Measurements from ENCODE around the gene MAP4K2.
A peak's percentile ranks its signal among the peaks of the same experiment; 100 is the strongest.

MAP4K2 gene

DNA sequence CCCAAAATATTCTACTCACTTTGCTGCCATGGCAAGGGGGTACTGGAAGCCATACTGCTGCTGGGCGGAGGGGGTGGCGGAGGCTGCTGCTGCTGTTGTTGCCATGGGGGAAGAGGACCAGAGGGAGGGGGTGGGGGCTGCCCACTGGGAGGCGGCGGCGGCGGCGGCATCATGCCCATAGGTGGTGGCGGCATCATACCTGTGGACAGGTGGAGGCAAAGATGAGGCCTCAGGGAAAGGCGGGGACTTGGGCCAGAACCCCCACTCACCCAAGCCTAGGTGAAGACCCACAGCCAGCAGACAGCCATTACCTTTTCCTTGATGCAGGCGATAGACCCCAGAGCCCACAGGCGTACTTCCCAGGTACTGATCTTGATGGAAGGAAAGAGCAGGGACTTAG, 36.1 kb downstream of the MAP4K2 start:
- DNase-seq, result no peak

DNA sequence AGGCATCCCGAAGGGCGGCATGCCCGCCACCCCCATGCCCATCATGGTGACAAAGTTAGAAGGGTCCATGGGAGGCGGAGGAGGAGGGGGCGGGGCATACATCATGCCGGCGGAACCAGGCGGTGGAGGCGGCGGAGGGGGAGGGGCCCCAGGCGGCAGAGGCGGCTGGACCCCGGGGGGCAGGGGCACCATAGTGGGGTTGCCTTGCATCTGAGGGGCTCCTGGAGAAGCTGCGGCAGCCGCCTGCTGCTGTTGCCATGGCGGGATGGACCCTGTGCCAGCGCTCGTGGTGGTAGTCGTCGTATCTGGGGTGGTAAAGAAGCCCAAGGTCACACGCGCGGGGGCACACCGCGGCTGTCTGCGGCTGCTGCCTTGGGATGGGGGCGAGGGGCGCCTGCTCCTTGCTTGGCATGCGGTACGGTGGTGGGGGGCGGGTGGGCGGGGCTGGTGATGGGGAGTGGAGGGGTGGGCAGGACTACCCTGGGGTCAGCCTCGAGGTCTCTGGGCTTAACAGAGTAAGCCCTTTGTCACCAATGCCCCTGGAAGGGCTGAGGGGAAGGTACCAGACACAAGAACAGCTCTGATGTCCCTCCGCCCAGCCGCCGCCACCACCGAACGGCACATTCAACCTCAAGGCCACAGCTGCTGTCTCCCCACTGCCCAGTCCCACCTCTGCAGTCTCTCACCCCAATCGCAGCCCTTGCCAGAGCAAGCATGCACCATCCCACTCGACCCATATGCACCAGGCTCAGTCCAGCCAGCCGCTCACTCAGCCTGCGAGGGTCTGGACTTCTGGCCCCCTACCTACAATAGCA, 37.0 kb downstream of the MAP4K2 start:
- DNase-seq, result no peak

DNA sequence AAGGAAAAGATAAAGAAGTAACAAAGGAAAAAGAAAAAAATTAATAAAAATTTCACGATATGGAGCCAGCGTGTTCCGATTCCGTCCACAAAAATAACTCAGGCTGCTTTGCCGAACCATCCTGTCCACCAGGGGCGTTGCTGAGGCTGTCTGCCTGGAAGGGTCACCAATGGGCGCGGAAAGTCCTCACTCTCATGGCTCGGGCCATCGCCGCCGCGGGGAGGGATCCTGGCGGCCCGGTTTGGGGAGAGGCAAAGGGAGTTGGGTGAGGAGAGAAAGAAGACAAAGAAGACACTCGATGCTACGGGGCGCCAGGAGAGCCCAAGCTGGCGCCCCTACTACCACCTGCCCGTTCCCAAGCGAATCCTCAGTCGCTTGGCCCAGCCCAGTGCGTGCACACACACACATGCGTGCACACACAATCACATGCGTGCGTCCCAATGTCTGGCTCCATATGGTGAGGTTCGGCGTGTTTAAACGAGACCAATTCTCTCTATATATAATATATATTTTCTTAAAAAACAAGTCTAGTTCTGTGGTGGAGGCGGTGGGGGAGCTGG, 37.6 kb downstream of the MAP4K2 start:
- no peak for DNase-seq

DNA sequence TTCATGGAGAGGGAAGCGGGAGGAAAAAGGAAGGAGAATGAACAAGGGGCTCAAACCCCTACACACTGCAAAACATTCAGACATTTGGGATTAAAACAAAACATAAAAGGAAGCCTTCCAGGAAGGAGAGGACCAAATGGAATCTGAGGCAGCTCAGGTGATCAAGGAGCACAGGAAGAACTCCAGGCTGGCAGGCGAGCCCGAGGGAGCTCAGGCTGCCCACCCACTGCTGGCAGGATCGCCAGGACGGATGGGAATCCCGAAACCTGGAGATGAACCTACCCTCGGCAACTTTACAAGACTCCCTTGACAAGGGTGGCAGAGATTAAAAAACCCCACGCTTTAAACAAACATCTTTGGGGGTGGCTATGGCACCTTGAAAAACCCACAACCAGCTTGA, 38.3 kb downstream of the MAP4K2 start:
- DNase-seq, result no peak

DNA sequence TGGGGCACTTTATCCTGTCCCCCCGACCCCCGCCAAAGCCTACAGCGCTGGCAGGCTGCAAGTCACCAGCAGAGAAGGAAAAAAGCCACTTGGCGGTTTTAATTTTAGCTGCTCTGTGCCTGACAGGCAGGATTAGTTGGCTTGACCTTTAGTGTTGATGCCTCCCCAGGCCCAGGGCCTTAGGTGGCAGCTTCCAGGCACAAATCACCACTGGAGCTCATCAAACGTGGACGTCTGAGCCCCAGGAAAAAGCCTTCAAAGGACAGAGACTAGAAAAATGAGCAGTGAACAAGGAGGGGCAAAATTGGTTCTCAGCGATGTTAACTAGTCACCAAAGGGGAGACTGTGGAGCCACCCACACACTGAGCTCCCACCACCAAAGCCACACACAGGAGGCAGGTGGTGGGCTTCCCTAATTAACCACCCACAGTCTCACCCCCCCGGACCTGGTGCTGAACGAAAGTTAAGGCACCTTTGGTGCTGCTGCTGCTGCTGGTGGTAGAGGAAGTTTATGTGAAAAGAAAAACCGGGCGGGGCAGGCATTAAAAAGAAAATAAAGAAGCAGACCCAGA, 38.9 kb downstream of the MAP4K2 start:
- peak; percentile 69 for DNase-seq

DNA sequence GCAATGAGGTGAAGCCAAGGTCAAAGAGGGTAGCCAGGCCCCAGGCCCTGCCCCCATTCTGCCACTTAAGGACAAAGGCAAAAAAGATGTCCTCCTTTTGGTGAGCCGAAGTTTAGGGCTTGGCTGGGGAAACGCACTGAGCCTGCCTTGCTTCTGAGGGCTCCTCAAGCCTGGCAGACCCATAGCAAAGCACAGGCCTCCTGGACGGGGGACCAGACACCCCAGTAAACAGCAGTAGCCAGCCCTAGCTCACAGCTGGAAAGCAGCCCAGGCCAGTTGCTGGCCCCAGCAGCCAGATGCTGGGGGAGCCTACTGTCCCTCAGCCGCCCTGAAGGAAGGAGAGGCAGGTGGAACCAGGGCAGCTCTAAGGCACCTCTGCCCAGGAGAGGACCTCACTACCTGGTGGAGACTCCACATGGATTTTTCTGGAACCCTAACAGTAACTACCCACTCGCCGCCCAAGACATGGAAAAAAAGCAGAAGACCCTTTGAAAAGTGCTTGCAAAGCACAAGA, 39.4 kb downstream of the MAP4K2 start:
- DNase-seq, result no peak

DNA sequence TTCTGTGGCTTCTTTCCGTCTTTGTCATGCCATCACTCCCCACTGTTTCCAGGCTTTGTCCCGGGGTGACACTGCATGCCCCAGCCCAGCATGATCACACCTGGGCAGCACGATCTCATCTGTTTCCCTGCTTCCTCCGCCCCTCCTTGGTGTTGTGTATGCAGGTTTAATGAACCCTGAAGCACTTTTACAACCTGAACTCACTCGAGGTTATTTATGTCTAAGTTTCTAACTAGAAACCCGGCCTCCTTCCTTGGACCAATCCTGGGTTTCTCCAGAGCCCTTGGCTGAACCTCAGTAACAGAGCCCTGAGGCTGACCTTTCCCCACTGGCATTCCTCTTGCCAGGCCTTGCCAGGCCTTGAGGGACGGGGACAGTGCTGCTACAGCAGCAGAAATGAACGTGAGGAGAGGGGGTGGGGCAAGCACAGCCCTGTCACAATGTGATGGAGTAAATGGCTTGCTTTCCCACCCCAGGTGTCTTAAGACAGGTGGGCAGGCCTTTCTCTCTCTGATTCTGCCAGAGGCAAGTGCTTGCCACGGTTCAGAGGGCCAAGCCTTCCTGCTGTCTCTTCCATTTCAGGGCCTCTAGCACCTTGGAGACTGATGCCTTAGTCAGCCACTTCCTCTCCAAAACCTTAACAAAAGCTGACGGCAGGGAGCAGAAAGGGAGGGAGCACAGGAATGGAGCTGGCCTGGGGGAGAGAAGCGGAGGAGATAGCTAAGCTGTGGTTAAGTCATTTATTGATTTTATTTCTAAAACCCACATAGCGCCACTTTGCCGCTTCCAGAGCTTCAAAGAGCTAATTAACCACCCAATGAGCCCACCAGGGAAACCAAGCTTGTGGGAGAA, 40.1 kb downstream of the MAP4K2 start:
- no peak for DNase-seq

DNA sequence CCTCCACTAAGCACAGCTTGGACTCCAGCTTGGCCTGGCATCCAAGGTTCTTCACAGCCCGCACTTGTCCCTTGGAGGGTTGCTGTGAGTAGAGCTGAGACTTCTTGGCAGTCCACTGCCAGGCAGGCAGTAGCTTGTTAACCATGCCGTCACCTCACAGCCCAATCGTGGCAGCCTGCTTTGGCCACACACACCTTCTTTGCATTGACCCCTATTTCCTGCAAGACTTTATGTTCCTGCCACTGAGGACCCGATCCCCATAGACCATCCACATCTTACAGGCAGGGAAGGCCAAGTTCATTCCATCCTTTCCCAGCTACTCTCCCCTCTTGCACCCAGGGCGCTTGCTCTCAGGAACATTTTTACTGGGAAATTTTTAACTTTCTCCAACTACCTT, 40.7 kb downstream of the MAP4K2 start:
- no peak for DNase-seq

DNA sequence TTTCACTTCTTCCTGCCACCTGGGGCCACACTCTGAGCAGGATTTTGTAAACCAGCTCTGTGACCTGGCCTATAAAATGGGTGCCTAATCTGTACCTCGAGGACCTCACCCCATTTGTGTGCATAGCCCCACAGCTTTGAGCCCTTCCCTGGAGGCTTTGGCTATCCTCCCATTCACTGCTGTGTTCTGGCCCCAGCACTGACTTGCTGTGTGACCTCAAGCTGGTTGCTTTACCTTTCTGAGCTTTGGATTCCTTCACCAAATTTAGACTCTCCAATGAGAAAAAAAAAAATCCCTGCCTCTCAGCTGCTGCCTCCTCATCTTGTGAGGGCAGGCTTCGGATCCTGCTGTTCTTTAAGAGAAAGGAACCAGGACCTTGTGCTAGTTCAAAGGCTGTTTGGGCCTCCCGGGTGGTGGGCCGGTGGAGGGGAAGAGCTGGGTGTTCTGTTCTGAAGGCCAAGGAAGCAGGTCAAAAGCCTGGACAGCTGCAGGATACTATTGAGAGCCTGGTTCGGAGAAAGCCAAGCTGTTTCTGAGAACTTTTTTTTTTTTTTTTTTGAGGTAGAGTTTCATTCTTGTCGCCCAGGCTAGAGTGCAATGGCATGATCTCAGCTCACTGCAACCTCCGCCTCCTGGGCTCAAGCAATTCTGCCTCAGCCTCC, 42.1 kb downstream of the MAP4K2 start:
- no peak for DNase-seq

DNA sequence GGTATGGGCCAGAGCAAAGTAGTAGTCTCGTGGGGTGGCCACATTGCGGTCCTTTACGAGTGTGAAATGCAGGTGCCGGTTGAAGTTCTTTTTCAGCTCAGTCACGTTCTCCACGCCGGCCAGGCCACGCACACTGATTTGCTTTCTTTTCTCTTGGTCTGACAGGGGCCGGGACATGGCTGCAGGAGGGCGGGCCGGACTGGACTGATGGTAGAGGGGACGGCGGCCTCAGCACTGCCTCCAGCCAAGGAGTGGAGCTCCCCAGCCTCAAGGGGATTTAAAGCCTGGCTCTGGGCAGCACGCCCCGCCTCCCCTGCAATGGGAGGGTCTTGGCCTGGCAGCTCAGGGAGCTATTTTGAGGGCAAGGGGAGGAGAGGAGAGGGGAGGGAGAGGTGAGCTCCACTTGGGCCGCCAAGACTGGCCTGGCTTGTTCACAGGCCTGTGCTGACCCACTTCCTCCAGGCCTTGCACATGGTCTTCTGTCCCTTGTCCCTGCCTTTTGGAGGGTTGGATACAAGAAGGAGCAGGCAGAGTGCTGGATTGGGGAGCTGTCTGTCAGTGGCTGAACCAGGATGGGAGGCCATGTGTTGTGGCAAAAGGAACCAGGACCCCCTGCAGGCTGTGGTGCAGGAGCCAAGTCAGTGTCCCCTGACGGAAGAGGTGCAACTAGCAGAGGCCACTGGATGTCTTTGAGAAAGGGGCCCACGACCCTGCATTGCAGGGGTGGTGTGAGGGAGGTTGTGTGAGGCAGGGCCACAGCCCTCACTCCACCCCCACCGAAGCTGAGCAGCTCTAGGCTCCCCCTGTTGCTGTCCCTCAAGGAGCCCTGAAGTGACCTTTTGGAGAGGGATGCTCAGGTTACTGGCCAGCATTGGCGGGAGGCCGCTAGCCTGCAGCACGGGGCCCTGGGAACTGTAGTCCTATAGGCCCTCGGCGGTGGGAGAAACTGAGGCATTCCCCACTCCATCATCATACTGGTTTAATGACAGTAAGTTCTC, 43.0 kb downstream of the MAP4K2 start, which contains the start of gene PYGM:
TSS of gene PYGM (minus strand) at position 253 of the 998 bp plus-strand sequence. CDS start at position 177, 76 bp downstream.
- DNase-seq, result no peak

DNA sequence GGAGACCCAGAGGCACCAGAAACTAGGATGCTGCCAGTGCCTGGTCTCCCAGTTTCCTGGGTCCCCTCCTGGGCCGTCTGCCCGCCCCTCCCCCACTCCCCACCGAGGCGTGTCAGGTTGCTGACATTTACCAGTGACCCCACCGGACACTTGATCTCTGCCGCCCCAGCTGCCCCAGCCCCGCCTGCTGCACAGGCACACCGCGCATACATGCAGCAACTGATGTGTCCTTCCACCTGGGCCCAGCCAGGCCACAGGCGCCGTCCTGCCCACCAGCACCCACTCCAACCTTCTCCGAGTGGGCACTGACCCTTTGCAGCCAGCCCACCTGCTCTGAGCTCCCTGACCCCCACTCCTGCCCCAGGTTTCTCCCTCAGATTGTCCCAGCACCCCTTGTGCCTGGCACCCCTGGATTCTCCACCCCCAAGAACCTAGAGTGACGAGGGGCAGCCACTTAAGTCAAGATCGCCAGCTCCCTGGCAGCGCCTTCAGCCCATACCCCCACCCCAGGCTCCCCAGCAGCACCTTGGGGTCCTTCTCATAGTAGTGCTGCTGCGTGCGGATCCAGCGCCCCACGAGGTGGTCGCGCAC, 43.8 kb downstream of the MAP4K2 start:
- DNase-seq, result no peak

DNA sequence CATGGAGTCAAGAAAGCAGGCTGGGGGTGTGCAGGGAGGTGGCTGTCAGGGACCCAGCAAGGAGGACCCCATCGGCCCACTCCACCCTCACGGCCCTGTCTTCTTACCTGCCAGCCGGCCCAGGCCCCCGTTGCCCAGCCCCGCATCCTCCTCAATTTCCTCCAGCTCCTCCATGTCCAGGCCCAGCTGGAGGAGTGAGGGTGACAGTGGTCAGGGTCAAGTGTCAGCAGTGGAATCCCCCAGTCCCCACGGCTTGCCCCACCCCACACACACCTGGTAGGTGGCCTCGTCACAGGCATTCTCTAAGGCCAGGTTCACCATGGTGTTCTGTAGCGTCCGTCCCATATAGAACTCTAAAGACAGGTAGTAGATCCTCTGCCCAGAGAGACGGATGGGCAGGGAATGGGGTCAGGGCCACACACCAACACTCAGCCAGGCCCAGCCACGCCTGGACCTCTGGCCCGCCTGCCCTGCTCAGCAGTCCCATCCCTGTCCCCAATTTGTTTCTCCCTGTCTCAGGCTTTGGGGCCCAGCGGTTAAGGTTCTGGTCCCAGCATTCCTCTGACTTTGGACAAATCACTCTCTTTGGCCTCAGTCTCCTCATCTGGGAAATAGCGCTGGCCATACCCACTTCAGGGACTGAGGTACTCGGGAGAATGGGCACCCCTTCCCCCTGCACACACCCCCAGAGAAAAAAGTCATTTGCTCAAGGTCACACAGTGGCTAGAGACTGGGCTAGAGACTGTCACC, 44.5 kb downstream of the MAP4K2 start:
- no peak for DNase-seq

DNA sequence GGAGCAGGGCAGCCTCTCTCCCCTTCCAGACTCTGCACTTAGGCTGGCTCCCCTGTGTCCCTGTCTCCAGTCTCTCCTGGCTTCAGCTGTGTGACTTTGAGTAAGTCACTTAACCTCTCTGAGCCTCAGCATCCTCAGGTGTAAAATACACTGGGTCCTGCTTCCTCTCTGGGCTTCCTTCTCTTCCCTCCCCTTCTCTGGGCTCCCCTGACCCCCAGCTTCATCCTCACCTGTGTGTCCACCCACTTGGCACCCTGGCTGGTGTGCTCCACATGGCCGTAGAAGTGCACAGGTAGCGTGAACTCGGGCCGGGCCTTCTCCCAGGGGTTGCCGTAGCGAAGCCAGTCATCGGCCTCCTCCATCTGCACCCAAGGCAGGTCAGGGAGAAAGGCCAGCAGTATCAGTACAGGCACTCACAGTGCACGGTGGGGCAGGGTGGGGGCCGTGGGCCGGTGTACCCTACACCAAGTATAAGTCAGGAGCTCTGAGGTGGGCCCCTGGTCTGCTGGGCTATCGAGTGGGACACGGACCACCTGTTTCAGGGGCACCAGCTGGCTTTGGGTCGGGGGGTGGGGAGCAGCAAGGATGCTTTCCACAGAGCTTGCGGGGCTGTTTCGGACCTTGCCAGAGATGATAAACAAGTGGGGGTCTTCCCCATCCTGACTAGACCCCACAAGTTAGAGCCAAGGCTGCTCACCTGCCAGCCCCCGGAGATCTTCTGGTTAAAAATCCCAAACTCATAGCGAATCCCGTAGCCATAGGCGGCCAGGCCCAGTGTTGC, 45.3 kb downstream of the MAP4K2 start:
- DNase-seq, result no peak

DNA sequence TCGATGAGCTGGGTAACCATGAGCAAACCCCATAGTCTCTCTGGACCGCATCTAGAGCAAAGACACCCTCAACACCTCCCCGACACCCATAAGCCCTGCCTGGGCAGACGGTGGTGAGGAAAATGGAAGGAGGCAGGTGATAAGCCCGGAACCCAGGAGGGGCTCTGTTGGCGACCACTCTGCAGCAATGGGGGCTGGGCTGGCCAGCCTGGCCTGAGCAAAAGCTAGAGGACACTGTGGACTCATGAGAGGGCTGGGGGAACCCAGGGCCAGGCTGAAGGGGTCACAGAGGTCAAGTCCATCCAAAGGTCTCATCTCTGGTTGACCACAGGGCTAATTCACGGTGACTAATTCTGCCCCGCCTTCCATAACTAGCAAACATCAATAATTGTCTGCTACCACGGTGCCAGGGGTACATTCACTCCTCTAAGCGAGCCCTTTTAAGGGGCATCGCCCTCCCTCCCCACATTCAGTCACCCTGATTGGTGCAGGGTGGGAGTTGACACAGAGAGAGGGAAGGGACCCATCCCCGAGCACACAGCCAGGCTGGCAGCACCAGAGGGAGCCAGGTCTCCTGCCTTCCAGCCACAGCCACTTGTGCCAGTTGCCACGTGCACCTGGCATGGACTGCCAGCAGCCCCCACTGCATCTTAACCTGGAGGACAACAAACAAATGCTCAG, 47.2 kb downstream of the MAP4K2 start:
- DNase-seq, result no peak

DNA sequence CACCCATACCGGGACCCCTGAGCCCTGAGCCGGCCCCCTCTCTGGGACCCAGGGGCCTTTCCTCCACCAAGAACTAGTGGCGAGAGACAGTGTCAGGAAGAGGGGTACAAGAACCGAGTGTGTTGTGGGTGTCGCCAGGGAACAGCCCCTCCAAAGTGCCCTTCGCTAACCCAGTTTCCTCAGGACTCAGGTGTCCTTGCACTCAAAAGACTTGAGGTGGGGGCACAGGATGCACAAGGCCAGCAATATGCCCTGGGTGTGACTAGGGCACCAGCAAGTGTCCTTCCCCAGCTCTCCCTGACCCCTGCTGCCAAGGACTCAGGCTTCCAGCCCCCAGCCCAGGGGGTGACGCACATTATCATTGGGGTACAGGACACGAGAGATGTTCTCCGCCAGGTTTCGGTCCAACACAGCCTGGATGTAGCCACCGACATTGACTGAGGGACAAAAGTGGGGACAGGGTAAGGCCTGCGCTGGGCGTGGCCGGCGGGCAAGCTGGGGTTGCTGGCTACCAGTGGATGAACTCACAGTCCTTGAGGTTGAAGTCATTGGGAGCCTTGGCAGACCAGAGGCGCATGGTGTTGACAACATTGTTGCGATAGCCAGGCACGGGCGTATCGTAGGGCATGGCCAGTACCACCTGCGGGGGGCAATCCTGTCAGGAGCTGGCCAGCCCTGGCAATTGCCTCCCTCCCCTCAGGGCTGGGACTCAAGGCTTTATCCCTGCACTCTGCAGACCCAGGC, 47.9 kb downstream of the MAP4K2 start:
- no peak for DNase-seq

DNA sequence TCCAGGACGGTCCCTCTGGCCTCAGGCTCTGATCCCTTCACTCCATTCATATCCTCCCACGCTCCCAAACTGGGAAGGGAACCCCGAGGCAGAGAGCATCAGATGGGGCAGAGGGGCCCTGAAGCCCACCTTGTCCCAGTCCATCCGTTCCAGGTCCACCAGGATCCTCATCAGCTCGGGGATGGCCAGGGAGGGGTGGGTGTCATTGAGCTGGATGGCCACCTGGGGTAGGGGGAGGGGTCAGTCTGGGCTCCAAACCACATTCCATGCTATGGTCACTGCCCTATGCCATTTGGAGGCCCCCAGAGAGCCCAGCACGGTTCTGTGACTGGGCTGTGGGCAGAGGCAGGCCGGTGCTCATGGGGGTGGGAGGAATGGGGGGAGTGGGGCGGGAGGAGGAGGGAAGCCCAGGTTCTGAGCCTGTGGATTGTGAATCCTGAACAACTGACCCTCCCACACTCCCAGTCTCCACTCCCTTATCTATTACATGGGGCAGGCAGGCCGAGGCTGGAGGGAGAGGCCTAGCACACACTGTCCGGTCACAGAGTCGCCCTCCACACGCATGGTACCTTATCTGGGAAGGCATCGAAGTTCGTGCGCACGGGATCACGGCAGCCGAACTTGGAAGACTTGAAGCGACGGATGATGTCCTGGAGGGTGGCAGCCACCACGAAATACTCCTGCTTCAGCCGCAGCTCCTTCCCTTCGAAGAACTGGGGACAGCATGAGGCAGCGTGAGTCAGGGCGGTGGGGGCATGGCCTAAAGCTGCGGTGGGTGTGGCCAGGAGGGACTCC, 48.7 kb downstream of the MAP4K2 start:
- DNase-seq, result no peak
